MM.1S (cell line): Measurements from ENCODE around the gene CCDC47.

Experiments
- DNase-seq: peaks from one replicate; pipeline ENCODE4 v3.0.0-alpha.2; 2015
- H2AFZ ChIP-seq: fragments of 300-600 bp; sonication (generic); 2 replicates; pipeline ENCODE4 v1.6.0; 2016; ENCODE audit warnings: antibody characterized with exemption, low read length
- H3F3A ChIP-seq: fragments of 300-600 bp; sonication (generic); 2 replicates; pipeline ENCODE4 v1.6.1; 2016; ENCODE audit warnings: mild to moderate bottlenecking, antibody characterized with exemption, low read length, moderate library complexity, mixed read lengths; ENCODE audit not compliant: insufficient read depth
- H3K27ac ChIP-seq: fragments of 300-600 bp; sonication (generic); 2 replicates; pipeline ENCODE4 v1.5.1; 2016; ENCODE audit warnings: mild to moderate bottlenecking, low read length
- H3K27me3 ChIP-seq: fragments of 300-600 bp; sonication (generic); replicated peaks from 2 replicates; pipeline ENCODE4 v1.6.0; 2016; ENCODE audit warnings: low read length; ENCODE audit not compliant: insufficient read depth
- H3K36me3 ChIP-seq: fragments of 300-600 bp; sonication (generic); replicated peaks from 2 replicates; pipeline ENCODE4 v1.6.1; 2016; ENCODE audit warnings: mild to moderate bottlenecking, low read length, mixed read lengths; ENCODE audit not compliant: insufficient read depth
- H3K4me1 ChIP-seq: fragments of 300-600 bp; sonication (generic); 2 replicates; pipeline ENCODE4 v1.6.1; 2016; ENCODE audit warnings: low read length, mixed read lengths
- H3K4me2 ChIP-seq: fragments of 300-600 bp; sonication (generic); 2 replicates; pipeline ENCODE4 v1.6.0; 2016; ENCODE audit warnings: low read depth, low read length
- H3K4me3 ChIP-seq: fragments of 300-600 bp; sonication (generic); 2 replicates; pipeline ENCODE4 v1.5.1; 2016; ENCODE audit warnings: low read length, mixed read lengths
- H3K79me2 ChIP-seq: fragments of 300-600 bp; sonication (generic); 2 replicates; pipeline ENCODE4 v1.6.1; 2016; ENCODE audit warnings: mixed run types, low read length, mixed read lengths
- H3K9ac ChIP-seq: fragments of 300-600 bp; sonication (generic); 2 replicates; pipeline ENCODE4 v1.6.1; 2016; ENCODE audit warnings: low read length, mixed read lengths
- H3K9me2 ChIP-seq: fragments of 300-600 bp; sonication (generic); replicated peaks from 2 replicates; pipeline ENCODE4 v1.6.1; 2016; ENCODE audit warnings: mild to moderate bottlenecking, low read length, mixed read lengths; ENCODE audit not compliant: insufficient read depth
- H3K9me3 ChIP-seq: fragments of 300-600 bp; sonication (generic); replicated peaks from 2 replicates; pipeline ENCODE4 v1.6.1; 2016; ENCODE audit warnings: mild to moderate bottlenecking, low read length, mixed read lengths; ENCODE audit not compliant: insufficient read depth
- H4K20me1 ChIP-seq: fragments of 300-600 bp; sonication (generic); 2 replicates; pipeline ENCODE4 v1.6.1; 2016; ENCODE audit warnings: mild to moderate bottlenecking, low read length, moderate library complexity, mixed read lengths; ENCODE audit not compliant: insufficient read depth
- CTCF ChIP-seq: fragments of 300-600 bp; sonication (generic); IDR thresholded peaks from 2 replicates; pipeline ENCODE4 v1.5.1; 2016; ENCODE audit warnings: antibody characterized with exemption, low read length, mixed read lengths
- EZH2 ChIP-seq: fragments of 300-600 bp; sonication (generic); optimal IDR thresholded peaks from 2 replicates; pipeline ENCODE3; 2017; ENCODE audit warnings: low read depth, mild to moderate bottlenecking, antibody characterized with exemption, low read length, mixed read lengths
- EZH2phosphoT487 ChIP-seq: fragments of 300-600 bp; sonication (generic); IDR thresholded peaks from 2 replicates; pipeline ENCODE4 v1.6.1; 2018; ENCODE audit warnings: antibody characterized with exemption, low read length

The CCDC47 gene

GRCh38 chr17:63809970-63810369 lies 36.6 kb upstream of the CCDC47 start:
- Histone ChIP-seq H3F3A (no peaks in the 10 kb centered on the region), H4K20me1 (no peaks in the 10 kb centered on the region), H2AFZ (no peak overlapping the region), H3K4me2 (no peak overlapping the region), H3K9me2 (no peaks in the 10 kb centered on the region), H3K4me3 (no peak overlapping the region), H3K36me3 (peaks cover 23% of the 10 kb centered on the region), H3K27me3 (no peaks in the 10 kb centered on the region), H3K9ac (no peak overlapping the region), H3K27ac (no peak overlapping the region), H3K4me1 (no peaks in the 10 kb centered on the region), H3K9me3 (no peaks in the 10 kb centered on the region), H3K79me2 (no peaks in the 10 kb centered on the region; the same call in 1 of the 2 replicates)
- DNase-seq = no peak
- no peak for TF ChIP-seq EZH2
- no peak for TF ChIP-seq CTCF
- no peak for TF ChIP-seq EZH2phosphoT487

GRCh38 chr17:63805591-63805990 lies 32.2 kb upstream of the CCDC47 start:
- Histone ChIP-seq H3K9me2 (no peaks in the 10 kb centered on the region), H3F3A (no peaks in the 10 kb centered on the region), H3K4me3 (no peak overlapping the region), H3K27me3 (no peaks in the 10 kb centered on the region), H3K9me3 (no peaks in the 10 kb centered on the region), H4K20me1 (no peaks in the 10 kb centered on the region), H3K79me2 (peaks cover 13% of the 10 kb centered on the region; the same call in 1 of the 2 replicates), H2AFZ (no peak overlapping the region), H3K36me3 (peaks cover 24% of the 10 kb centered on the region), H3K4me1 (no peaks in the 10 kb centered on the region), H3K9ac (no peak overlapping the region), H3K4me2 (no peak overlapping the region), H3K27ac (no peak overlapping the region)
- no peak for DNase-seq
- no peak for TF ChIP-seq CTCF
- TF ChIP-seq EZH2 = no peak
- no peak for TF ChIP-seq EZH2phosphoT487

- H3K9ac ChIP-seq = no peak overlapping the region
- no peak overlapping the region for H2AFZ ChIP-seq
- no peaks in the 10 kb centered on the region for H3F3A ChIP-seq
- H3K4me1 ChIP-seq = no peaks in the 10 kb centered on the region
- H4K20me1 ChIP-seq = no peaks in the 10 kb centered on the region
- H3K4me2 ChIP-seq = no peak overlapping the region
- H3K27me3 ChIP-seq = no peaks in the 10 kb centered on the region
- peaks cover 24% of the 10 kb centered on the region for H3K79me2 ChIP-seq
- no peaks in the 10 kb centered on the region for H3K9me2 ChIP-seq
- peaks cover 36% of the 10 kb centered on the region for H3K36me3 ChIP-seq
- H3K9me3 ChIP-seq = no peaks in the 10 kb centered on the region
- H3K4me3 ChIP-seq = no peak overlapping the region
- no peak for TF ChIP-seq EZH2
- TF ChIP-seq EZH2phosphoT487 = no peak
- TF ChIP-seq CTCF = no peak
- H3K27ac ChIP-seq = no peak overlapping the region
- DNase-seq = no peak
Measured at GRCh38 chr17:63804328-63804727, 30.9 kb upstream of the CCDC47 start.
